DOHH2 (cell line): ENCODE measurements around the gene PICALM.

ENCODE experiments used
- CTCF ChIP-seq: fragments of 200-600 bp; sonication (generic); IDR thresholded peaks from one replicate; pipeline ENCODE4 v1.5.1; 2014; ENCODE audit warnings: antibody characterized with exemption, mild to moderate bottlenecking, low read depth, low read length; ENCODE audit not compliant: poor library complexity, severe bottlenecking
- EZH2phosphoT487 ChIP-seq: fragments of 200-600 bp; sonication (generic); IDR thresholded peaks from 2 replicates; pipeline ENCODE4 v1.6.1; 2017; ENCODE audit warnings: borderline replicate concordance, mild to moderate bottlenecking, antibody characterized with exemption, low read length, moderate library complexity, mixed read lengths

GRCh38 chr11:85960678-85961077 is 108.2 kb downstream of the PICALM start:
- TF ChIP-seq CTCF (no peak), EZH2phosphoT487 (no peak)
